Upper lobe of left lung (tissue), 4 donors: ENCODE results near the gene CPVL.

ENCODE experiments used
- CTCF ChIP-seq, 6 experiments: fragments of 450-650 bp in 4 of 6; fragments of 200-600 bp in 2 of 6; sonication (generic) in 2 of 6; IDR thresholded peaks; one replicate each; pipeline ENCODE4 v1.5.1; 2016 to 2019; ENCODE audit warnings: antibody characterized with exemption in 6 of 6
- EP300 ChIP-seq, 4 donors: sonication (generic); formaldehyde crosslinking; IDR thresholded peaks; one replicate each; pipeline ENCODE4 v1.5.1; 2017; ENCODE audit warnings: antibody characterized with exemption in 4 of 4, control low read depth in 2 of 4

DNA sequence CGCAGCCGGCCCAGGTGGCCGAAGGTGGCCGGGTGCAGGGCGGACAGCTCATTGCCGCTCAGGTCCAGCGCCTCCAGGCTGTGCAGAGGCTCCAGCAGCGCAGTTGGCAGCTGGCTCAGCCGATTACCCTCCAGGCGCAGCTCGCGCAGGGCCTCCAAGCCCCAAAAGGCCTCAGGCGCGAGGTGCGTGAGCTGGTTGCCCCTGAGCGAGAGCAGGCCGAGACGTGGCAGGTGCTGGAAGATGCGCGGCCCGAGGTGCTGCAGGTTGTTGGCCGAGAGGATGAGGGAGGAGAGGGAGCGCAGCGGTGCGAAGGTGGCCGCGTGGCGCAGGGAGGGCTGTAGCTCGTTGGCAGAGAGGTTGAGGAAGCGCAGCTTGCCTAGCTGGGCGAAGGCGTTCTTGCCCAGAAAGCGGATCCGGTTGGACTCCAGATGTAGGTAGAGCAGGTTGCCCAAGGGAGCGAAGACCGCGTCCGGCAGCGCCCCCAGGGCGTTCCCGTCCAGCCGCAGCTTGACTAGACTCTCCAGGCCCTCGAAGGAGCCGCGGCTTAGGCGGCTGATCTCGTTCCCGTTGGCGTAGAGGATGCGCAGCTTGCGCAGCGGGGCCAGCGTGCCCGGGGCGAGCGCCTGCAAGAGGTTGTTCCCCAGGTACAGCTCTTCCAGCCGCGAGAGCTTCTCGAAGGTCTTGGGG is 189.1 kb downstream of the CPVL start:
- no peak for TF ChIP-seq CTCF (IDR thresholded peaks at IDR 0.05)
- TF ChIP-seq EP300 (IDR thresholded peaks at IDR 0.05) = no peak
